NCI-H2227 (cell line): ENCODE data around the gene MC2R.

ENCODE experiments used
- DNase-seq: peaks from one replicate; lab custom pipeline; 2025; ENCODE audit not compliant: unreplicated experiment; lab: John Stamatoyannopoulos, UW

MC2R gene

GRCh38 chr18:13915391-13915790 lies at the start of gene MC2R:
MC2R (minus strand) TSS chr18:13915536; CDS start chr18:13885518, 30,018 bp downstream.
- DNase-seq, result no peak

DNA sequence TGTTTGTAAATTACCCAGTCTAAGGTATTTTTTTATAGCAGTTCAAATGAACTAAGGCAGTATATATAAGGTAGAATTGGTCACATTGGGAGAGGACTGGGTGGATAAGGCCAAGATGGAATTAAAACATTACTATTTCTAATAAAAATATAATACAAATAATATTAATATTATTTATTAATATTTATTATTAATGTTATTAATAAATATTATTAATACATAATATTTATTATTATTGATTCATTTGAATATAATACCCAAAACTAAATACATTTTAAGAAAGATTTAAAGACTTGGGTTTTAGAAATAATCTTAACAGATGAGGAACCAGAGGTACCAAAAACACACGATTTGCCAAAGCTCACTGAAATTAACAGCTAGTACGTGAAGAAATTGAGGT lies 30.5 kb upstream of the MC2R start:
- DNase-seq, result no peak

- DNase-seq, result no peak
These were observed 28.0 kb upstream of the MC2R start for GRCh38 chr18:13943338-13943737.

GRCh38 chr18:13940326-13940725 lies 25.0 kb upstream of the MC2R start:
- DNase-seq, result no peak

- no peak for DNase-seq
These were observed 19.3 kb upstream of the MC2R start for GRCh38 chr18:13934676-13935075.

DNA sequence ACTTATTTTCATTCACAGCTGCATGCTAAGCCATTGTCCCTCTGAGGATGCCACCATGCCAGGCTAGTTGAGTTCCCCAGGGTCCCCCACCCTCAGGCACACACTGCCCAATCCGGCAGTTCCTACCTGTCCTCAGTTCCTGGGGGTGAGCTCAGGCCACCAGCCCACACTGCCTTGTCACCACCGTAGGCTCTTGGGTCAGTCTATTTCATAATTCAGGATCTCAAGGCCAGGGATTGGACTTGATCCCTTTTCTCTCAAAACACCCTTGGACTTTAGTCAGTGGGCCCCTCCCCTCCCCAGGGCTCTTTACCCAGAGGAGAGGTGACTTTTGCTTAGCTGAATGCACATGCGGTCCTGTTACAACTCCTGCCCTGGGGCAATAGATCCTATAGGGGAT lies 18.7 kb upstream of the MC2R start:
- no peak for DNase-seq

GRCh38 chr18:13932285-13933025 lies 17.1 kb upstream of the MC2R start:
- DNase-seq, result no peak

- DNase-seq, result no peak
These were observed 15.6 kb upstream of the MC2R start for GRCh38 chr18:13930964-13931363.

GRCh38 chr18:13923221-13923620 lies 7.9 kb upstream of the MC2R start:
- DNase-seq, result no peak

DNA sequence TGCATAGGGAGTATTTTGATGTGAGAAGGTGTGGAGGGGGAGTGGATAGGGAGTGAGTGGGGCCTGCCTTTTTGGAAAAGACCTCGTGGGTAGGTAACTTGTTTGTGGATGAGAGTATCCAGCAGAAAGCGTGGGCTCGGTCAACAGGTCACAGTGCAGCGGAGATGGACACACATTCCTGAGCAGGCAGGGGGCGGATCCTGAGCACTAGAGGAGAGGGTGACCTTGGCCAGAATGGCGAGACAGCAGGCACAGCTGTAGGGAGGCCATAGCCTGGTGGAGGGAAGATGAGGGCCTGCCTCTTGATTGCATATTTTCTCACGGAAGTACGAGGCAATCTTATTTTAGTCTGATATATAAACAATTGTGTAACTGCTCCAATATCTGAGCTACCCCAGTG lies 3.6 kb upstream of the MC2R start:
- DNase-seq, result no peak

- no peak for DNase-seq
These were observed 2.1 kb upstream of the MC2R start for GRCh38 chr18:13917401-13917800.

- no peak for DNase-seq
These were observed 1.2 kb upstream of the MC2R start for GRCh38 chr18:13916559-13916958.

DNA sequence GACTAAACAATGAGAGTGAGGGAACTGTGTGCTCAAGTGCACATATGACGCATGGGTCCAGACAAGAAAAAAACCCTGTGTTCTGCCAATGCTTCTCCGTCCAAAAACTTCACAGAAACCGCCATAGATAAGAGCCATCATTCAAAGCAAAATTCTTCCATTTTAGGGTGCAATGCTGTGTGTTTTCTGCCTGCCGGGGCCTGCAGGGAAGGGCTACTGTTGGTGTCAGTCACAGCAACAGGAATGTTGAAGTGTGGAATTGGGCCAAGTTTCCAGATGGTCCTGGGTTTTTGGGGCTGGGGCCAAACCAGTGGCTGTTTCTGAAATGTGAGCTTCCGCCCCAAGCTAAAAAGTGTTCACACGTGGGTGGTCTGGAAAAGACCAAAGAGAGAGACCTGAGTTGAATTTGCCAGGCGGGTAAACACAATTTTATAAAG lies 677 bp upstream of the MC2R start:
- no peak for DNase-seq

DNA sequence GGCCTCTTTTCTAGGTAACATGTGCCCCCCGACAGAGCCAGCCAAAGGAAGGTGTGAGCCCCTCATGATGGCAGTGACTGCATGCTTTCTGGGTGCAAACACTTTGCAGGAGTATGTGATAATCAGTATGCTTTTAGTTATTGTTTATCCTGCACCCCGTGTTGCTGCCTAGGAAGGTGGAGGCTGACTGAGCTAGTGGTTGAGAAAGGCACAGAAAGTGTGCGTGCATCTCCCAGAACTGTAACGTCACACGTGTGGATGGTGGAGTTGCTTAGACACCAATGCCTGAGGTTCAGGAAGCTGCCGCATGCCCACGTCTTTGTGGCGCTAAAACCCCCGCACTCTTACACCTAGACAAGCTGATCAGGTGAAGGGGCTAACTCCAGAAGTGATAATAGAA lies 580 bp downstream of the MC2R start:
- no peak for DNase-seq

- no peak for DNase-seq
These were observed 1.2 kb downstream of the MC2R start for GRCh38 chr18:13914170-13914569.

GRCh38 chr18:13913205-13913604 lies 2.1 kb downstream of the MC2R start:
- DNase-seq, result no peak

DNA sequence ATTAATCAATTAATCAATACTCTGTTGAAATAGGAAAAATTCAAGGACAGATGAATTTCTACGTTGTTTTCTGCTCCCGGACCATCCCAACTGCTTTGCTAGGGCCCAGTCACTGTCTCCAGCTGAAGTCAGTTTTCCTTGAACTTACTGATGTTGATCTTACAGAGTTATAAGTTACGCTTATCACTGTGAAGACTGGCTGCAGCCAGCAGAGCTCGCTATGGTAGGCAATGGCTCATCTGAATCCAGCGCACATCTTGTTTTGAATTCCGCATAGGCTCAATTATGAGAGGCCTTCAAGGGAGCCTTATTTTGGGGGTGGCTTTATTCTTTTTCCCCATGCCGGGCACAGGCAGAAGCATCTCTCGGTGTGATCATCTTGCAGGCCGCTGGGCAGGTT lies 2.7 kb downstream of the MC2R start:
- no peak for DNase-seq

- no peak for DNase-seq
These were observed 4.3 kb downstream of the MC2R start for GRCh38 chr18:13910986-13911385.

- no peak for DNase-seq
These were observed 4.8 kb downstream of the MC2R start for GRCh38 chr18:13910501-13910900.

DNA sequence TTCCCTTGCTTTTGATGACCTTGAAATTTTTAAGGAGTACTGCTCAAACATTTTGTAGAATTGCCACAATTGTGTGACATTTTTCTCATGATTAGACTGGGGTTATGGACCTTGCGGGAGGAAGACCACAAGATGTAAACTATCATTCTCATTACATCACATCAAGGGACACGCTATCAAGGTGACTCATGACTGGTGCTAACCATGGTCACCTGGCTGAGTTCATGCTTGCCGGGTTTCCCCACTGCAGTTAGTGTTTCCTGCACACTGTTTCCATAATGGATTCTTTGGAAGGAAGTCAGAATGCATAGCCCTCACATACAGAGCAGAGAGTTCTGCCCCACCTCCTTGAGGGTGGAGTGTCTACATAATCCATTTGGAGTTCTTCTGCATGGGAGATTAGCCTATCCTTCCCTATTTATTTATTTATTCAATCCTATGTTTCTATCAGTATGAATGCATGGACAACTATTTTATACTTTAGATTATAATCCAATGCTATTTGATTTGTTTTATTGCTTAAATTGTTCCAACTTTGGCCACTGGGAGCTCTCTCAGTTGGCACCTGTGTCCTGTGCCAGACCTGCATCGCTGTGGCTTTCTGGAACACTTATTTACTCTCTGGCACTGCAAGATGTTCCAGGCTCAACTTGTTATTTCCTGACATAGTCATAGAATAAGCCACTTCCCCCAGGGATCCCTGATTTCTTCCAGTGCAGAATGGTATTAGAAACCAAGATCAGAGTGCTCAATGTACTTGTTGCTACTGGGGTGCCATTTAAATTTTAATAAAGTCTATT lies 6.0 kb downstream of the MC2R start:
- DNase-seq, result no peak

GRCh38 chr18:13900633-13901032 lies 14.7 kb downstream of the MC2R start:
- DNase-seq, result no peak

GRCh38 chr18:13895505-13896033 lies 19.8 kb downstream of the MC2R start:
- DNase-seq, result no peak
